GM18517 (cell line): ENCODE results near the gene CCDC148.
"Not testable (repeated sequence)": the region's sequence is repeated elsewhere in the genome, so short reads cannot be mapped to it uniquely, and the experiment has no call there.

Experiments
- ATAC-seq: cut with Tn5 transposase; IDR thresholded peaks from one replicate; pipeline ENCODE4 v1.9.1; 2021; ENCODE audit warnings: mild to moderate bottlenecking, moderate library complexity; ENCODE audit not compliant: unreplicated experiment

CCDC148 gene

DNA sequence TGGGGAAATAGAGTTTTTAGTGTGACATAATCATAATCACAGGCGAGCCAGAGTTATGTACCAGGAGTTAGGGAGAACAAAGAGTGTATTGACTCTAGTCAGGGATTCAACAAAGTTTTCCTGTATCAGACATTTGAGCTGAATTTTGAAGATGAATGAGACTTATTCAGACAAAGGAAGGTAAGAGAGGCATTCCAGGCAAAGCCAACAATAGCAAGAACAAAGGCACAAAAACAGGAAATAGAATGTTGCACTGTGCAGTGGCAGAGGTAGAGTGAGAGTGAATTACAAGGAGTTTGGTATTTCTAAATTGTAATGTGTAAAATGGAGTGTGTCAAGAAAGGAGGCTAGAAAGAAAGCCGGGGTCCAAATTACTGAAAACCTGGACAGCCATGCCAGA, 156.2 kb downstream of the CCDC148 start:
- ATAC-seq: no peak

DNA sequence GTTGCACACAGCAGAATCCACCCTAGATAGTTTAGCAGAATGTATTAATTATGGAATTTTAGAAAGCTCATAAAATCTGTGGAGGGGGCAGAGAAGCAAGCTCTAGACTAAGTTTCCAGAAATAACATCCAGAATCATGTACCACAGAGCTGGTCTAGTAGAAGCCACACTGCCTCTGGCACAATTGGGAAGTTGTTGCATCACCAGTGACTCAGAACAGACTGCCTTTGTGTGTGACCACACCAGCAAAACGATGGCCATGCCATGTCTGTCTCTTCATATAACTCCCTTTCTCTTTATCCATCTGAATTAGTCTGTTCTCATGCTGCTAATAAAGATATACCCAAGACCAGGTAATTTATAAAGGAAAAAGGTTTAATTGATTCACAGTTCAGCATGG, 158.9 kb downstream of the CCDC148 start:
- ATAC-seq: no peak

DNA sequence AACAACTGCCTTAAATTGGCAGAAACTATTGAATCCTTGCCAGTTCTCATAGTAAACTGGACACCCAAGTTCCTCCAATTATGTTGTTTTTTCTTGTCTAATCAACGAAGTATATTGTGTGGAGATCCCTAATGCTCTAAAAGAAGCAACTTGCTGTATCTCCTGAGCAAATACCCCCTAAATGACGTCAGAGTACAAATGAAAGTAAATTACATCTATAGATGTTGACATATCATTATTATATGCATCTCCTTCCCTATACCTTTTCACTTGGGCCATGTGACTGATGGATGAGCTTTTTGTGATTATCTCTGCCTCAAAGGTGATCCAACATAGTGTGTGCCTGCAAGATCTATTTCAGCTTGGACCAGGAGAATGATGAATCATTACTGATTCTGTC, 159.4 kb downstream of the CCDC148 start:
- ATAC-seq: no peak

DNA sequence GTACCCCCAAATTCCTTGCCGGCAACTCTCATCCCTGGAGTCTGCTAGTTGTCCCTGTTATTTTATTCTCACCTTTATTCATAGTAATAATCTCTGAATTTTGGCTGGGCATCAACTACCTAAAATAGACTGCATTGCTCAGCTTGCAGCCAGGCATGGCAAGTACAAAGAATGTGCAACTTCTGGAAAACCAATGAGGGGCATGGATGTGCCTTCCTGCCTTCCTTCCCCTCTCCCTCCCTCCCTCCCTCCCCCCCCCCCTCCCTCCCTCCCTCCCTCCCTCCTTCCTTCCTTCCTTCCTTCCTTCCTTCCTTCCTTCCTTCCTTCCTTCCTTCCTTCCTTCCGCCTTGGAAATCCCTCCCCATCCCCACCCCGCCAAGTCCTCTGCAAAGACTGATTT, 162.8 kb downstream of the CCDC148 start:
- no peak for ATAC-seq

DNA sequence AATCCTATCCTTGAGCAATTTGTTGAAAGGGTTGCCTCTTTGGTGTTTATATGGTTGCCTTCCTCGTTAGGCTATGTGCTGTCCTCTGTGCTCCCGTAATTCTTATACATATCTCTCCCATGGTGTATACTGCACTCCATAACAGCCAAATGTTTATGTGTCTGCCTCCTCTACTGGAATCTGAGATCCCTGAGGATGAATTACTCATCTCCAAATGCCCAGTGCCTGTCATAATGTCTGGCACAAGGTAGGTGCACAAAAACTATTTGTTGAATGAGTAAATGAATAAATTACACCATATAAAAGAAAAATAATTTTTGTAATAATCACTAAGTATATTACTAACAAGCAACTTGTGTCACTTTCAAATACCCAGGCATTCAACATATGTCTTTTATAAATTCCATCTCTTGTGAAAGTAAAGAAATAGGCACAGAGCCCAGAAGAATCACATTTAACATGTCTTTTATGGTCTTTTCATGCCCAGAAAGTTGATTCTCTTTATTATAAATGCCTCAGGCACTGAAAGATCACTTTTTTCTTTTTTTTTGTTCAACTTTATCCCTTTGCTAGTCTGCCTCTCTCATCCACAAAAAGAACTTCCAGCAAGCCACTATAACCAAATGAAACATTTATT, 164.9 kb downstream of the CCDC148 start:
- no peak for ATAC-seq

DNA sequence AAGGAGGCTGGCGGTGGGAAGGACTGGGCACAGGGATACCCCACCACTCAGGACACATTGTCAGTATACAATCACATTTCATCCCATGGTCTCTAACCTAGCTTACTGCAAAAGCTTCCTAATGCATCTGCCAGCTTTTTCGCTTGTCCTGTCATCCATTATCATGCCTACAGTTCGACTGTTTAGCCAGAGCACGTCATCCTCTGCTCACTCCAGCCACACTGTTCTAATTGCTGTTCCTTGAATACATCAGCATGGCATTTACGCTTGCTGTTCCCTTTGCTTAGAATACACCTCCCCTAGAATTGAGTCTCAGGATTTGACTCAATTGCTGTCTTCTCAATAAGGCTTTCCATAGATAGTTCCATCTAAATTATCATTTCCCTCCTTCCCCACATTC, 166.3 kb downstream of the CCDC148 start:
- ATAC-seq: no peak

DNA sequence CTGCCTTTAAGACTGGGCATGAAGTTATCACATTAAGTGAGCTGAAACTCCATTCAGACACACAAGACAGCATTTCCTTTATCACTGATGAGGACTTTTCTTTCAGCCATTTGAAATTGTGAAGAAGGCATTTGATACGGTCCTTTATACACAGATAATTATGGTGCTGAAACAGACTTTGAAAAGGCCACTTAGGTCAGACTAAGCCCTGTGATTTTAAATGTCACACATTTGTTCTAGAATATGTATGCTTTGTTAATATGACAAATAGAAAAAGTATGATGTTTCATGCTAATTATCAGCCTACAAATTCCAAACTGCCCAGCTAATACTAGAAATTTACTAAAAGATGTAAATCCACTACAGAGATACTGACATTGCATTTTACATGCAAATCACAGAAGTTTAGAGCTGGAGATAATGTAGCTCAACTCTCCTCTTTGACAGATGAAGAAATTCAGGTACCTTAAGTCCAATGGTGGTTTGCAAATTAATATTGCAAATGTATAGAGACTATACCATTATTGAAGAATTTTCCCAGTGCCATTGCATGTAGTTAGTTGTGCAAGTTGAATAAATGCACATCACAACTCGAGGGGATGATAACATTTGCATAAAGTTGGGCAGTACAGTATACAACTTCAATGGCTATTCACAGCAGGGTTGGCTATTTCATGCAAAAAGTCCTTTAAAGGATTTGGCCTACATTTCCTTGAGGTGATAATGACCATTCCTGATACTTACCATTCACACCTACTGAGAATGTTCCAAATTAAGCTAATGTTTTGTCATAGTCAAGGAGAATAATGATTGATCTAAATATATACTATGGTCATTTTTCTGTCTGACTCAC, 179.7 kb downstream of the CCDC148 start:
- no peak for ATAC-seq

DNA sequence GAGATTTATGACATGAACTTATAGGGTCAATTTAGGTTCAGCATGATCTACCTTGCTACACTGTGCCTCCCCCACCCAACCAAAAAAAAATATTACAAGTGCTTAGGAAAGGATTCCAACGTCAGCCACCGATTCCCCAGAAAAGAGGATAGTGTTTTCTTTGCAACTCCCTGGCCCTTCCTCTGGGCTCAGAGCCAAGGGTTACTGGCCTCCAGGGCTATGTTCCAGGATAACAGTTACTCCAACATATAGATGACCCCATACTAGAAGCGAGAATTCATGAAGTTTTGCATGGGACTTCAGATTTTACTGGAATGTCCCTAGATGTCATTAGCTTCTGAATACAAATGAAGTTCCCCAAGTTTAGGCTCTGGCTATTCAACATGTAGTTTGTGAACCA, 182.8 kb downstream of the CCDC148 start:
- ATAC-seq: no peak

DNA sequence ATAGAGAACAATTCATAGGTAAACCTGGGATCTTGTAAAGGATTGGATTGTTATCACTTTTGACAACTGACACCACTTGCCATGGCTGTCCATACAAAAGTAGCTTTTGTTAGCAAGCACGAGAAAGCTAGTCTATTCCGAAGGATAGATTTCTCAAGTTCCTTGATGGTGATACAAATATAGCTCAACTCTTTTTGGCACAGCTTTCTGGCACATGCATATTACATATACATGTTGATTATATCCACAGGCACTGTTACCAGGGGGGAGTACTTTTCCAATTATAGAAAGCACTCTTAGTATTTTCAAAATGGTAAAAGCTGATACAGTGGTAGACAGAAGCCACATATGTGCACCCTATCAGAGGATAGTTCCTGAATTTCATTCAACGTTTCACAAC, 186.0 kb downstream of the CCDC148 start:
- no peak for ATAC-seq

DNA sequence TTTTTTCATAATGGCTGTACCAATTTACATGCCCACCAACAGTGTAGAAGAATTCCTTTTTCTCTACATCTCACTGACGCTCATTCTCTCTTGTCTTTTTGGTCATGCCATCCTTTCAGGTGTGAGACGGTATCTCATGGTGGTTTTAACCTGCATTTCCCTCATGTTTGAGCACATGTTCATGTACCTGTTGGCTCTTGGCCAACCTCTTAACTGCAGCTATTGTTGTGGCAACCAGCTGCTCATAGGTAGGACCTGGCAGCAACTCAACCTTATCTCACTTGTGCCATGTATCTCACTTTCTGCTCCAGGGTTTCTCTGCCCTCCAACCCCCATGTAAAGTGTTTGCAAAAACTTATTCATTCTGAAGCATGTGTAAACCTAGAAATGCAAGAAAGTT, 187.4 kb downstream of the CCDC148 start:
- no peak for ATAC-seq

DNA sequence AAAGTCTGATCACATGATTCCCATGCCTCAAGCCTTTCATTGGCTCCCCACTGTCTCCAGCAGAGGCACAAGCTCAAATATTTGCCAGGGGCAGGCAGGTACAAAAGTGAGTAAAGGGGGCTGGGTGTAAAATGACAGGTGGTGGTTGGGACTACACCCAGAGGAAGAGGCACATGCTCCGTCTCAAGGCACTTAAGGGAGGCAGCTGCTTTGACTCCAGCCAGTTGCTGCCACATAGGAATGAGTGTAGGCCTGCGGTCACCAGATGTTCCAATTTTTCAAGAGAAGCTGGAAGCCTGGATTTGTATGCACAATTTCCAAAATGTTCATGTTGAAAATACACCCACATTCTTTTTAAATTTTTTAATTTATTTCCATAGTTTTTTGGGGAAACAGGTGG, 190.4 kb downstream of the CCDC148 start:
- ATAC-seq: no peak

DNA sequence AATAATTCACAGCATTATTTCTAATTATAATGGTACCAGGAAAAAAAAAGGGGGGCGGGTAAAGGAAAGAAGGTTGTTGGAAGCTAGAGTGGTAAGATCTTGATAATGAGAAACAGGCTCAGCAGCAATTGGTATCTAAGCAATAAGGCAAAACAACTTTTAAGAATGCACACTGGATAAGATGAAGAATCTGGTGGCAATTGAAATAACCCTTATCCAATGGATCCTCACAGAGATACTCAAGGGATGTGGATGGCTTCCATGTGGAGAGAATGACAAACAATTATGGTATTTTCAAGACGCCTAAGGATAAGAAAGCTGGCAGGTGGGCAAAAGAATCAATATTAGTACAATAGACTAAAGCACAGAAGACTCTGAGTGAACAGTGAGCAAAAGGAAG, 201.3 kb downstream of the CCDC148 start:
- ATAC-seq: no peak

DNA sequence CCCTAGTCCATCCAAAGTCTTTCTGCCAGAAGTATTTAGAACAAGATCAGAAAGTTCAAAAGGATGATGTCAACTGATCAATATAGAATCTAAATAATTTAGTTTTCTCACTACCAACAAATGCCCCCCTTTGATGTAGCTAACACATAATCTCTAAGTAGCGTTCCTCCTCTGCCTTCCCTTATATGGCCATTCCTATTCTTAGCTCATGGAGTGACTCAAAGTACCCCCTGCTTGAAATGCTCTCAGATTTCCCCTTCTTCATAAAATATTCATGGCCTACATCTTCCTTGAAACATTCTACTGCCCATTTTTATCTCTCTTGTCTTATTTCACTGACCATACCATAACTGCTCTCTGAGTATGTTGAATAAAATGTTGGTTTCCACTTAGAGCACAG, 203.4 kb downstream of the CCDC148 start:
- ATAC-seq: no peak

DNA sequence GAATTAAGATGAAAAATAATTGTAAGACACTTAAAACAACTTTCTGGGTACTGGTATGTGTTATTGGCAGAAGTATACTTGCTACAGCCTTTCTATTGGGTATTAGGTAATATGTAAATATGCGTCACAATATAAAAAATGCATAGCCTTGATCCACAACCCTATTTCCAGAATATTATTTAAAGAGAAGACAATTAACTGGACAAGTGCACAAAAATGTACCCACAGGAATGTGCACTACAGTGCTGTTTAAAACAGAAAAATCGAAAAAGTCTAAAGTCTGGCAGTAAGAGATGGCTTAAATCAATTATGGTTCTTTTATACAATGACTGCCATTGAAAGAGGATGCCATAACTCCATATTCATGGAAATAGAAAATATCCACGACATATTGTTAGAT, 205.2 kb downstream of the CCDC148 start:
- no peak for ATAC-seq

DNA sequence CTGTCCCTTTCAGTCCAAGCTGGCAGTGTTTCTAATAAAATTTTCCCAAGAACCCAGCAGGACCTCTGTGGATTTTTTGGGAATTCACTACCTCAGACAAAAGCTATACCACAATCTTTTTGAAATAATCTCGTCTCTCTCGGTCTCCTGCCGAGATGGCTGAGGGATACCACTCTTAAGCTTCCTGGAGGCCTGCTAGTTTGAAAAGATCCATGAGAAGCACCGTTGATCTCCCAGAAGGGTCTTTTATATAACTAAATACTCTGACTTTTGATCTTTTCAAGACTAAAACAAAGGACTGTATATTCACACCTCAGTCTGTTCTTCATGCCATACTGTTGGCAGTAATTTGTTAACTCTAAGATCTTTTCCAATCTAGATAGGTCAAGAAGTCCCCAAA, 213.2 kb downstream of the CCDC148 start:
- no peak for ATAC-seq

DNA sequence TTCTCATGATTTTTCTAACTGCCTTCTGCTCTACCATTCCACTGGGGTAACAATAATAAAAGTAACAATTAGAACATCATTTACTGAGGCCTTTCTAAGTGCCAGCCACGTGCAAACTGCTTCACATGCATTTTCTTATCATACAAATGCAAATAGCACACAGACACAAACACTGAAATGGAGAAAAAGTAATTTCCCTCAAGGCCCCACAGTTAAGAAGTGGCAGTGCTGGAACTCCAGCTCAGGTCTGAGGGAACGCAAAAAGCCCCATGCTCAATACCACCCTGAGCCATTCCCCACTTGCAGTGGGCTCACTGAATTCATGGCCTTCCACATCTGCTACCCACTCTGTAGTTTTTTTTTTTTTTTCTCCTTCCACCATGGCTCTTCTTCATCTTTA, 214.3 kb downstream of the CCDC148 start:
- no peak for ATAC-seq

DNA sequence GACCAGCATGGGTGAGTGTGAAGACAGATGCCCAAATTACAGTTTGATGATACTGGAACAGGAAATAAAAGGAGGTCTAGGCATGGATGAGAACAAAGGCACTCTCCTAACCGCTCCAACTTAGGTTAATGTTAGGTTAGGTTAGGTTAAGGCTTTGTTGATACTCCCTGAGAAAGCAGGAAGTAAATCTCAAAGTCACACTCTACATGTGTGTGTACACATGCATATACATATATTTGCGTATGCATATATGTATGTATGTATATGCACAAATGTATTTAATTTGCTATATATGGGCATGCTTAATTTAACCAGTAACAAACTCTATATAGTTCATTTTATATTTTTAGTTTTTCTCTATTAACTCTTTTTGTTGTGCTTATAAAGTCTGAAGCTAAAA, 215.6 kb downstream of the CCDC148 start:
- no peak for ATAC-seq

DNA sequence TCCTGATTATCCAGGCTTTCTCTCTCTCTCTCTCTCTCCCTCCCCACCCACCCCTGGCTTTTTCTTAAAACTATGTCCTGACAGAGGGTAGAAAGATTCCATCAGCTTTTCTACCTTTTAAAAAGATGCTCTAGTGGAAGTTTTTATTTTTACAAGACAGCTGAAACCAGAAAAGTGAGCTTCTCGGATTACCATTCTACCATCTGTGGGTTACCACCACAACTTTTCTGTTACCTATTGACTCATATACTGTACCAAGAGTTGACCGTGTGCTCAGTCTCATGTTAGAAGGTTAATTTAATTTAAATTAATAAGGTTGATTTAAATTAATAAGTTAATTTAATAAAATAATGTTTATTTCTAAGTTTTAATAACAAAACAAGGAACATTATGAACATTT, 217.3 kb downstream of the CCDC148 start:
- no peak for ATAC-seq

DNA sequence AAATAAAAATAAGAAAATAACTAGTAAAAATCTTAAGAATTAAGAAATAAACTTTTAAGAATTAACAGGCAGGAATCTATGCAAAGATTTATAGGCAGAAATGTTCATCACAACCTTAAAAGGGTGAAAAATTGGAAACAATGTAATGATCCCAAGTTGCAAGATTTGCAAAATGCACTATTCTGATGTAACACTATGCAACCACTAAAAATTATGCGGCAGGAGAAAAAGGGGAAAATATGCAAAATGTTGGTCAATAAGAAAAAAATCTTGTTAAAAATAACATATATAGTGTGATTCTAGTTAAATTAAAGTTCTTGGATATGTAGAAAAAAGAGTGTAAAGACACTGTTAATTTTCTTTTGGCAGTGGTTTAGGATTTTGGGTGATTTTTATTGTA, 222.1 kb downstream of the CCDC148 start:
- ATAC-seq: no peak

DNA sequence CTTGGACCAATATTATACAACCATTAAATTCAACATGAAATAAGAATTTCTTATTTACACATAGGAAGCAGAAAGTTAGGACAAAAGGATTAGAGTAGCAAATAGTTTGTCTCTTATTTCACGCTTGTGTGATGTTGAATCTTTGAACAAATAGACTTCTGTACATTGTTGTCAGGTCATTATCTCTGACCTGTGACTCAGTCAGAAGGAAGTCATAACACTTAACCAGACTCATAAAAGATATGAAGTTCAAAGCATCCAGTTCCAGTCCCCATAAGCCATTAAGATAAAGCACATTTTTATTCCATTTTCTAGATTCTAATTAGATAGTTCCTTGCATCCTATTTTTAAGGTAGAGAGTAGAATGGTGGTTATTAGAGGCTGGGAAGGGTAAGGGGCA, 224.1 kb downstream of the CCDC148 start:
- ATAC-seq: no peak

DNA sequence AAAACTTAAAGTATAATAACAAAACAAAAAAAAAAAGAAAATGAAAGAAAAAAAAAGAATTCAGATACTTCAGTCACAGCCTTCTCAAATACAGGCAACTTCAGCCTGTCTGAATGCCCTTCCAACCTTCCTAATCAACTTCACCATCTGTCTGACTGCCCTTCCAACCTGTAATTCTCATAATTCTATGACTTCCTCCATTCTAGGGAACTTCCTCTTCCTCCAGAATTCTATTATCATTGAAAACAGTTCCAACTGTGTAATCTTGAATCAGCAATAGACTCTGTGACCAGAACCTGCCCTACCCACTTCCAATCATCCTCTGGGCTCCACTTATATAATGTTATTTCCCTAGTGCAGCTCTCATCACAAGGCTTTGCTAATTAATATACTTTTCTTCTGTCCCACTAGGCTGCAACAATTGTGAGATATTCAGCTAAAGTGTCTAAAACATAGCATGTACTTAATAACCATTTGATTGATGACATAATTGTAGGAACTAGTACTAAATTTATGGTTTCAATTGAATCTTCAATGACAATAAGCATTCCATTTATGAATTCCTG, 227.5 kb downstream of the CCDC148 start:
- ATAC-seq: no peak

DNA sequence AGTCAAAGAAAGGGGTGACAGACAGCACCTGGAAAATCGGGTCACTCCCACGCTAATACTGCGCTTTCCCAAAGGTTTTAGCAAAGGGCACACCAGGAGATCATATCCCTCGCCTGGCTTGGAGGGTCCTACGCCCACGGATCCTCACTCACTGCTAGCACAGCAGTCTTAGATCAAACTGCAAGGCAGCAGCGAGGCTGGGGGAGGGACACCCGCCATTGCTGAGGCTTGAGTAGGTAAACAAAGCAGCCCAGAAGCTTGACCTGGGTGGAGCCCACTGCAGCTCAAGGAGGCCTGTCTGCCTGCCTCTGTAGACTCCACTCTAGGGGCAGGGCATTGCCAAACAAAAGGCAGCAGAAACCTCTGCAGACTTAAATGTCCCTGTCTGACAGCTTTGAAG, 233.5 kb downstream of the CCDC148 start:
- ATAC-seq: not testable (repeated sequence)
